Gastroesophageal sphincter (tissue), 4 donors: Measurements from ENCODE around the gene TMEM167B. TPM values are rescaled to one million over a fixed set of nuclear protein-coding genes. Genes with fewer than 3 reads are reported as not detected.

Source experiments
- ATAC-seq: fragments of 150-250 bp; one replicate; pipeline ENCODE4 v1.9.1; 2016; ENCODE audit warnings: mild to moderate bottlenecking, moderate library complexity
- H3K27ac ChIP-seq, 4 donors: fragments of 200-600 bp; sonication (generic) in 3 of 4; 1 replicate in 3 of 4; 2 replicates in 1 of 4; pipeline ENCODE4 v1.5.1; 2016 to 2019
- H3K27me3 ChIP-seq: fragments of 200-600 bp; sonication (generic); one replicate; pipeline ENCODE4 v1.5.1; 2019
- H3K36me3 ChIP-seq, 2 donors: fragments of 200-600 bp; sonication (generic); one replicate each; pipeline ENCODE4 v1.5.1; 2019; ENCODE audit warnings: control low read depth in 1 of 2
- H3K4me1 ChIP-seq, 3 donors: fragments of 200-600 bp; sonication (generic); 1 replicate in 2 of 3; 2 replicates in 1 of 3; pipeline ENCODE4 v1.5.1; 2016 to 2019; ENCODE audit warnings: control low read depth in 2 of 3
- H3K4me3 ChIP-seq, 2 donors: fragments of 200-600 bp; sonication (generic); one replicate each; pipeline ENCODE4 v1.5.1; 2019; ENCODE audit warnings: mild to moderate bottlenecking in 1 of 2, moderate library complexity in 1 of 2
- H3K9me3 ChIP-seq, 3 donors: fragments of 200-600 bp; sonication (generic); one replicate each; pipeline ENCODE4 v1.5.1; 2017 to 2019; ENCODE audit warnings: control low read depth in 2 of 3
- EP300 ChIP-seq: sonication (generic); formaldehyde crosslinking; IDR thresholded peaks from one replicate; pipeline ENCODE4 v1.6.1; 2017; ENCODE audit warnings: antibody characterized with exemption, mild to moderate bottlenecking
- POLR2A ChIP-seq, 2 donors: fragments of 450-650 bp; IDR thresholded peaks; one replicate each; pipeline ENCODE4 v1.6.1; 2017; ENCODE audit warnings: antibody characterized with exemption in 2 of 2, mild to moderate bottlenecking in 2 of 2, moderate library complexity in 1 of 2
- POLR2AphosphoS5 ChIP-seq: sonication (generic); formaldehyde crosslinking; IDR thresholded peaks from one replicate; pipeline ENCODE4 v1.6.1; 2017; ENCODE audit warnings: antibody characterized with exemption
- WGBS, 2 donors: methylation state at CpG; one replicate each; pipeline ENCODE4 v1.1.5; 2018; ENCODE audit warnings: low coverage in 1 of 2; 5-methylcytosine and 5-hydroxymethylcytosine counted together
- total RNA-seq, 4 donors: library from RNA; depleted of rRNA; stranded (reverse); fragments of >200 nt; gene quantifications; one replicate each; pipeline ENCODE4 v1.1.0, GENCODE V29; 2016
- TF ChIP-seq, protein P1 (sequence below), 4 experiments: fragments of 200-600 bp in 2 of 4; fragments of 450-650 bp in 2 of 4; sonication (generic) in 1 of 4; IDR thresholded peaks; one replicate each; pipeline ENCODE4 v1.5.1; 2017 to 2019; ENCODE audit warnings: antibody characterized with exemption in 4 of 4, mild to moderate bottlenecking in 2 of 4, moderate library complexity in 2 of 4

The TMEM167B gene
- total RNA-seq = 10 to 100 TPM; 29.3 to 42.3 (median 31.7) TPM

DNA sequence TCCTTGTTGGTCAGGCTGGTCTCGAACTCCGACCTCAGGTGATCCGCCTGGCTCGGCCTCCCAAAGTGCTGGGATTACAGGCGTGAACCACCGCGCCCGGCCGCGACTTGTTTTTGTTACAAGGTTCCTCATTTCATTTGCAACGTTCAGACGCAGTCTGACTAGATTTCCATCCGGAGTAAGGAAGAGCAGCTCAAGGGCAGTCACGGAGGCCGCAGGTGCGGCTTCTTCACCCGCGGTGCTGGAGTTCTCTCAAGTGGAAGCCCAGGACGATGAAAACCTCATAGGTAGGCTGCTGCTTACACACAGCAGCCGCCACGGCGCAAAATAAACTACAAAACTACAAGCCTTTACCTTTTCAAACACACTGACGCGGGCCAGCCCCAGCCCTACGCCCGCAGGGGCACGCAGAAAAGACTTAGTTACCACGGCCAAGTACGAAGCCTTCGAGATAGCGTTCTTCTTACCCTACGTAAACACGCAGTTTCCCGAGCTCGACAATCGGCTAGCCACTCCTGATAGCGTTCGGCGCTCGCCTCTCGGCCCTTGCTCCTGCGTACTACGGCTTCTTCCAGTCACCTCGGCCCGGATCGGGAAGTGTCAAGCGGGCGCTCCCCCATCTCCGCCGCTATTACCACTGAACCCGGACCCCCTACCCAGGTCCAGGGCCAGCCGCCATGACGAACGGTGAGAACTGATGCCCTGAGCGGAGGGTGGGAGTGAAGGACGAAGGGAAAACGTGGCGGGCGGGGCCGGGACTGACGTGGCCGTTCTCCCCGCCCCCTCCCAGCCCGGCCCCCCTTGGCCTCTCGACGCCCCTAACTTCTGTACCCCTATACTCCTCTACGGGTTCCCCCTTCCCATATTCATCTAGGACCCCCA is at the start of gene TMEM167B:
TMEM167B (plus strand) TSS at position 569 of the 882 bp plus-strand sequence; CDS start at position 678, 109 bp downstream.
- H3K4me1 ChIP-seq = peaks cover 6 to 60% (median 8%) of the 10 kb centered on the region in 3 donors

GRCh38 chr1:109040989-109041620 is 49.5 kb upstream of the TMEM167B start:
- Histone ChIP-seq H3K36me3 (no peaks in the 10 kb centered on the region), H3K9me3 (no peaks in the 10 kb centered on the region), H3K4me3 (peak overlapping the region; percentile 67 to 88), H3K27ac (peak overlapping the region; percentile 23 to 91 (median 86)), H3K4me1 (peaks cover 0 to 27% (median 0%) of the 10 kb centered on the region in 3 donors), H3K27me3 (no peaks in the 10 kb centered on the region)
- TF ChIP-seq POLR2A (IDR thresholded peaks at IDR 0.05) (no peak), EP300 (no peak), POLR2AphosphoS5 (no peak)
- peak; percentile 11 for ATAC-seq
- WGBS, 2 donors = 0 to 3% methylated on average over 5 to 9 of the region's 44 CpGs

More for the DNA sequence above, at the start of gene TMEM167B:
- Histone ChIP-seq H3K4me3 (peak within 1 kb of the TSS; percentile 83 to 86), H3K36me3 (peaks cover 0 to 22% of the 10 kb centered on the region in 2 donors), H3K9me3 (no peaks in the 10 kb centered on the region), H3K27ac (peak within 1 kb of the TSS; percentile 95 to 99 (median 98)), H3K27me3 (no peaks in the 10 kb centered on the region)
- WGBS, 2 donors = 24 to 29% methylated on average over 8 to 14 of the region's 67 CpGs
- ATAC-seq = peak; percentile 95
- TF ChIP-seq, protein P1, sequence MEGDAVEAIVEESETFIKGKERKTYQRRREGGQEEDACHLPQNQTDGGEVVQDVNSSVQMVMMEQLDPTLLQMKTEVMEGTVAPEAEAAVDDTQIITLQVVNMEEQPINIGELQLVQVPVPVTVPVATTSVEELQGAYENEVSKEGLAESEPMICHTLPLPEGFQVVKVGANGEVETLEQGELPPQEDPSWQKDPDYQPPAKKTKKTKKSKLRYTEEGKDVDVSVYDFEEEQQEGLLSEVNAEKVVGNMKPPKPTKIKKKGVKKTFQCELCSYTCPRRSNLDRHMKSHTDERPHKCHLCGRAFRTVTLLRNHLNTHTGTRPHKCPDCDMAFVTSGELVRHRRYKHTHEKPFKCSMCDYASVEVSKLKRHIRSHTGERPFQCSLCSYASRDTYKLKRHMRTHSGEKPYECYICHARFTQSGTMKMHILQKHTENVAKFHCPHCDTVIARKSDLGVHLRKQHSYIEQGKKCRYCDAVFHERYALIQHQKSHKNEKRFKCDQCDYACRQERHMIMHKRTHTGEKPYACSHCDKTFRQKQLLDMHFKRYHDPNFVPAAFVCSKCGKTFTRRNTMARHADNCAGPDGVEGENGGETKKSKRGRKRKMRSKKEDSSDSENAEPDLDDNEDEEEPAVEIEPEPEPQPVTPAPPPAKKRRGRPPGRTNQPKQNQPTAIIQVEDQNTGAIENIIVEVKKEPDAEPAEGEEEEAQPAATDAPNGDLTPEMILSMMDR (IDR thresholded peaks at IDR 0.05) = peak in 1 of 4 experiments; percentile 11
- TF ChIP-seq POLR2AphosphoS5 = peak; percentile 95
- peak; percentile 66 to 74 for TF ChIP-seq POLR2A (IDR thresholded peaks at IDR 0.05)
- no peak for TF ChIP-seq EP300

DNA sequence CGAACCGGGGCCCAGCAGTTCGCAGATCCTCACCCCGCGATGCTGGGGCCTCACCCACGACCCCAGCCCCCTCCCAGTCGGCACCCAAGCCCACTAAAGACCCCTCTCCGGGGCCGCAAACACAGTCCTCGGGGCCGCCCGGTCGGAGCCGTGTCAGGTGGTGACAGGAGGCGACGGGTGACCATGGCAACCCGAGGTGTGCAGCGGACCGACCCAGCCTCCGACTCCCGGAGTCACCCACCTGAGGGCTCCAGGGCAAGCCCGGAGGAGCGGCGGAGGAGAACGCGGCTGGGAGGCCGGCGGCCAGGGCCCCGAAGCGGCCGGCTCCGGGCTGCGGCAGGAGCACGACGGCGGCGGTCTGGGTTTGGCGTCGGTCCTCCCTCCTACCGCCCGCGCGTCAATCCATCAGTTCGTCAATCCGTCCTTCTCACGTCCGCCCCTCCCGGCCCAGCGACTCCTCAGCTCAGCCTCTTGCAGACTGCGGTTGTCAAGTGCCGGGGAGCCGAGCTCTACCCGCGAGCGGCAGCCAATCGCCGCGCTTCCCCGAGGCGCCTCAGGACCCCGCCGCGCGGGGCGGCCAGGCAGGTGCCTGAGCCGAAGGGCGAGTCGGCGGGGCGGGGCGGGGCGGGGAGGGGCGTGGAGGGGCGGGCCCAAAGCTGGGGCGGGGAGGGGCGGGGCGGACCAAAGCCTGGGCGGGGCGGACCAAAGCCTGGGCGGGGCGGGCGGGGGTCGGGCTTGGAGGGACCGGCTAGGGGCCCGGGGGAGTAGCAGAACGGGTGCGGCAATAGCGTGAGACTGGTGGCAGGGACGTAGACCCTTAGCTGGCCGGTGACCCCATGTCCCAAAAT is 48.7 kb upstream of the TMEM167B start, which contains the start of gene WDR47:
WDR47 (minus strand) TSS at position 482 of the 848 bp plus-strand sequence. CDS start 18,590 bp downstream, outside the sequence.
- ATAC-seq = peak; percentile 99
- H3K9me3 ChIP-seq = no peaks in the 10 kb centered on the region
- 0% methylated on average over 3 of the region's 90 CpGs; no CpG with 5 or more reads in 1 of the 2 donors for WGBS, 2 donors
- peak within 1 kb of the TSS; percentile 67 to 88 for H3K4me3 ChIP-seq
- H3K27me3 ChIP-seq = no peaks in the 10 kb centered on the region
- TF ChIP-seq POLR2AphosphoS5 = peak; percentile 99
- TF ChIP-seq POLR2A (IDR thresholded peaks at IDR 0.05) = peak; percentile 95
- TF ChIP-seq EP300 = no peak
- TF ChIP-seq, protein P1 (IDR thresholded peaks at IDR 0.05) = no peak
- H3K36me3 ChIP-seq = no peaks in the 10 kb centered on the region
- peak within 1 kb of the TSS; percentile 23 to 91 (median 86) for H3K27ac ChIP-seq
- peaks cover 0 to 27% (median 0%) of the 10 kb centered on the region in 3 donors for H3K4me1 ChIP-seq

DNA sequence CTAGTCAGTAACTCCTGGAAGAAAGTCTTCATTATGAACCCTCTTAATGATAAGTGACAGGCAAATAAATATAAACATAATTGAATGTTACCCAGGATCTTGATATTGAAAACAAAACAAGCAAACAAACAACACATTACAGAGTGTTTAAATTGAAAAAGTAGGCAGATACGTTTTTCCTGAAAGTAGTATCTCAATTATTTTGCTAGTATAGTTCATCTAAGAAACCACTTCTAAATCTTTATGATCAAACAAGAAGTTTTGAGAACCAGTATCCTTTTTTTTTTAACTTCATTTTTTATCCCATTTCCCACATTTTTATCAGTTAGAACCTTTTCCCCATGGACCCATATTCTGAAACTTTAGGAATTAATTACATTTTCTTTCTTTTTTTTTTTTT is 45.0 kb upstream of the TMEM167B start:
- TF ChIP-seq EP300 (no peak), POLR2A (IDR thresholded peaks at IDR 0.05) (no peak)
- TF ChIP-seq, protein P1 (IDR thresholded peaks at IDR 0.05) = no peak
- Histone ChIP-seq H3K9me3 (no peaks in the 10 kb centered on the region), H3K4me1 (peaks cover 0 to 11% (median 0%) of the 10 kb centered on the region in 3 donors), H3K27me3 (no peaks in the 10 kb centered on the region), H3K4me3 (no peak overlapping the region), H3K36me3 (no peaks in the 10 kb centered on the region), H3K27ac (no peak overlapping the region)
- no peak for ATAC-seq
- 62 to 82% methylated on average over 1 of the region's 1 CpG for WGBS, 2 donors
